GM12801 (cell line): ENCODE data around the gene PLCXD1.

Experiments
- CTCF ChIP-seq: IDR thresholded peaks from one replicate; pipeline ENCODE4 v1.5.1; 2011; ENCODE audit warnings: control low read depth; ENCODE audit not compliant: insufficient read length; ENCODE audit errors: extremely low read depth

PLCXD1 gene

GRCh38 chrX:308821-309520 lies 27.8 kb downstream of the PLCXD1 start:
- TF ChIP-seq CTCF = no peak

GRCh38 chrX:310621-311155 lies 29.5 kb downstream of the PLCXD1 start:
- no peak for TF ChIP-seq CTCF

GRCh38 chrX:311156-312129 lies 30.3 kb downstream of the PLCXD1 start:
- TF ChIP-seq CTCF = no peak

DNA sequence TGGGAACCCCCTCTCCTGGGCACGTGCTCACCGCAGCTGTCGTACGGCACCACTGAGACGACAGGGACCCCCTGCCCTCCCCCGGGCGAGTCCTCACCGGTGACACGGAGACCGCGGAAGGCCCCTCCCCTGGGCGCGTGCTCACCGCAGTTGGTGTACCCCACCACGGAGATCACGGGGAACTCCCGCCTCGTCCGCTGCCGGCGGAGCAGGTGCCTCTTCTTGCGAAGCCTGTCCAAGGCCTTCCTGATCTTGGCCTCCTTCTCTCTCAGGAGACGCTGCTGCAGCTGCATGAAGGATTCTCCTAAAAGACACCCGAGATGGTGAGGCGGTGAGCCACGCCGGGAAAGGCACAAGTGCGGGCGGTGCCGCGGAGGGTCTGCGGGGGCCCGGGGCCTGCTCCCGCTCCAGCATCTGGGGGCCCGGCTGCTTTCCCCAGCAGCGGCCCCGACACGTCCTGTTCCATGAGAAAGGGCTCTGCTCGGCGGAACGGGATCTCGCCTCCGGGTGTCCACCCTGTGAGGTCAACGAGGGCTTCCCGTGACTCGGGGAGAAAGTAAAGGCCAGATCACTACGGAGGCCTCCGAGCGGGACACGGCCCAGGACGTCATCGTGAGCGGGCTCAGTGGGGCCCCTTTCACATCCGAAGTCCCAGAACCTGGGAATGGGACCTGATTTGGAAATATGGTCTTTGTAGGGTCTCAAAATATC lies 31.6 kb downstream of the PLCXD1 start:
- TF ChIP-seq CTCF = no peak

DNA sequence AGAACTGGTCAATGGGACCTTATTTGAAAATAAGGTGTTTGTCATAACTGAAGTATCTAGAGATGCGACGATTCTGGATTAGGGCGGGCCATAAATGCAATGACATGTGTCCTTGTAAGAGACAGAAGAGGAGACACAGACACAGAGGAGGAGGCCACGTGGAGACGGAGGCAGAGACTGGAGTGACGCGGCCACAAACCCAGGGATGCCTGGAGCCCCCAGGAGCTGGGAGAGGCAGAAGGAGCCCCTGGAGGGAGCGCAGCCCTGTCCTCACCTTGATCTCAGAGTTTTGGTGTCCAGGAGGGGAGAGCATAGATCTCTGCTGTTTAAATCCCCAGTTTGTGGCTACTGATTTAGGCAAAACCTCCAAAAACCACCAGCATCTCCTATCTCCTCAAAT lies 32.4 kb downstream of the PLCXD1 start:
- TF ChIP-seq CTCF = no peak

- TF ChIP-seq CTCF = no peak
Measured at GRCh38 chrX:314049-314448, 32.9 kb downstream of the PLCXD1 start.
